ENCODE data around the gene RING1. TPM values are rescaled to one million over a fixed set of nuclear protein-coding genes. Genes with fewer than 3 reads are reported as not detected.

The RING1 gene
- total RNA-seq, 2 experiments from 2014 or later = 27.1 to 28.6 TPM

DNA sequence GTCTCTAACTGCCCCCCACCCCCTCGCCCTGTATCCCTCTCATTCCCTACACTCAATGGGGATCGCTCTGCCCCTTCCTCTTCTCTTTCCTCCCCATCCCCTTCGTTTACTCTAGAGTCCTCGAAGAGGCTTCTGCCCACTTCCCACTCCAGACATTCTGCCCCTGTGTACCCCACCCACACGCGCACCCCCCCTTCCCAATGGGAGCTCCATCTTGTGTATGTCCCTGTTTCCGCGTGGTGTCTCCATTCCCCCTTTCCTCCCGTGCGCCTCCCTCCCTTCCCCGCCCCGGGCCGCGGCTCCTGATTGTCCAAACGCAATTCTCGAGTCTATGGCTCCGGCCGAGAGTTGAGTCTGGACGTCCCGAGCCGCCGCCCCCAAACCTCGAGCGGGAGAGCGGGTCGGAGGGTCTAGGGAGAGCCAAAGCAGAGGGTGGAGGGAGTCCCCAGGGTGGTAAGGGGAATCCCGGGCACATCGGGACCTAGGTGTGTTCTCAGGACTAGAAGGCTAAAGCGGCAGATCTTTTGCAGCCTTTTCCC is 679 bp upstream of the RING1 start:
- peak overlapping the region; percentile 97 for H3K4me3 ChIP-seq (ENCODE audit: low read length)
- Mint-ChIP-seq H3K27ac (peak overlapping the region; percentile 95), H3K36me3 (ENCODE audit: low read depth) (peaks cover 61% of the 10 kb centered on the region), H3K9me3 (no peaks in the 10 kb centered on the region), H3K27me3 (peaks cover 6% of the 10 kb centered on the region), H3K4me1 (ENCODE audit: low read depth) (peaks cover 57% of the 10 kb centered on the region), H3K4me3 (peak overlapping the region; percentile 93)
- no peak for ATAC-seq (ENCODE audit: poor library complexity)
- TF ChIP-seq, protein P1, sequence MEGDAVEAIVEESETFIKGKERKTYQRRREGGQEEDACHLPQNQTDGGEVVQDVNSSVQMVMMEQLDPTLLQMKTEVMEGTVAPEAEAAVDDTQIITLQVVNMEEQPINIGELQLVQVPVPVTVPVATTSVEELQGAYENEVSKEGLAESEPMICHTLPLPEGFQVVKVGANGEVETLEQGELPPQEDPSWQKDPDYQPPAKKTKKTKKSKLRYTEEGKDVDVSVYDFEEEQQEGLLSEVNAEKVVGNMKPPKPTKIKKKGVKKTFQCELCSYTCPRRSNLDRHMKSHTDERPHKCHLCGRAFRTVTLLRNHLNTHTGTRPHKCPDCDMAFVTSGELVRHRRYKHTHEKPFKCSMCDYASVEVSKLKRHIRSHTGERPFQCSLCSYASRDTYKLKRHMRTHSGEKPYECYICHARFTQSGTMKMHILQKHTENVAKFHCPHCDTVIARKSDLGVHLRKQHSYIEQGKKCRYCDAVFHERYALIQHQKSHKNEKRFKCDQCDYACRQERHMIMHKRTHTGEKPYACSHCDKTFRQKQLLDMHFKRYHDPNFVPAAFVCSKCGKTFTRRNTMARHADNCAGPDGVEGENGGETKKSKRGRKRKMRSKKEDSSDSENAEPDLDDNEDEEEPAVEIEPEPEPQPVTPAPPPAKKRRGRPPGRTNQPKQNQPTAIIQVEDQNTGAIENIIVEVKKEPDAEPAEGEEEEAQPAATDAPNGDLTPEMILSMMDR (IDR thresholded peaks at IDR 0.05) = no peak
- ChIA-PET POLR2A (interaction anchor here (0.6 to 2.5 kb wide), 10 partner anchors 8 to 223 kb away, joined by 3 to 47 read pairs (median 6); partner anchors contain the start of genes RGL2, RPS18, RXRB and SLC39A7), CTCF (interaction anchor here (2.2 to 3.1 kb wide), 2 partner anchors 10 to 41 kb away, joined by 13 to 19 read pairs; no protein-coding TSS in a partner anchor)
- peaks cover 34% of the 10 kb centered on the region for H3K36me3 ChIP-seq (ENCODE audit: insufficient read depth, low read length)
- H3K4me1 ChIP-seq (ENCODE audit: insufficient read depth, low read length) = peaks cover 48% of the 10 kb centered on the region
- H3K9me3 ChIP-seq (ENCODE audit: control insufficient read depth in 1 of 2, insufficient read depth in 1 of 2, low read length in 2 of 2) = no peaks in the 10 kb centered on the region
- H3K27ac ChIP-seq (ENCODE audit: low read depth in 1 of 2, low read length in 2 of 2) = peak overlapping the region; percentile 86 to 94
- intact Hi-C loops (cut with DNase I, micrococcal nuclease) = loop anchor here (1.0 to 10.0 kb wide), 5 partner anchors 7 to 1543 kb away; partner anchors contain the start of genes RXRB (in 2 of the 2), SLC39A7 (in 2 of the 2), C6orf47 (in 1 of the 2) and CSNK2B (in 1 of the 2)
- peak in 3 of 14 experiments; percentile 24 to 65 (median 53) for DNase-seq
- H3K27me3 ChIP-seq (ENCODE audit: control insufficient read depth in 1 of 2, insufficient read depth in 2 of 2, low read length in 2 of 2) = no peaks in the 10 kb centered on the region

DNA sequence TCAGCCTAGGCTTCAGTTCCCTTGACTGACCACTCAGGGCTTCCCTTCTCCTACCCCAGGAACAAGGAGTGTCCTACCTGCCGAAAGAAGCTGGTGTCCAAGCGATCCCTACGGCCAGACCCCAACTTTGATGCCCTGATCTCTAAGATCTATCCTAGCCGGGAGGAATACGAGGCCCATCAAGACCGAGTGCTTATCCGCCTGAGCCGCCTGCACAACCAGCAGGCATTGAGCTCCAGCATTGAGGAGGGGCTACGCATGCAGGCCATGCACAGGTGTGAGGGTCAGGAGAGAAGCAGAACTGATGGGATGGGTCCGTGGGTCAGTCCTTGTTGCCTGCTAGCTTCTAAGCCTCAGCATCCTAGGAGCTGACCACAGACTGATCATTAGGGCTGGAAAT is 1.6 kb downstream of the RING1 start:
- Mint-ChIP-seq H3K27ac (peak overlapping the region; percentile 95), H3K4me1 (ENCODE audit: low read depth) (peaks cover 55% of the 10 kb centered on the region), H3K36me3 (ENCODE audit: low read depth) (peaks cover 54% of the 10 kb centered on the region), H3K27me3 (peaks cover 26% of the 10 kb centered on the region), H3K4me3 (peak overlapping the region; percentile 97), H3K9me3 (no peaks in the 10 kb centered on the region)
- DNase-seq = no peak
- intact Hi-C loops (cut with DNase I, micrococcal nuclease) = loop anchor here (2.0 to 10.0 kb wide), 4 partner anchors 39 to 1545 kb away; partner anchors contain the start of genes C6orf47 (in 1 of the 2), CSNK2B (in 1 of the 2), FKBPL (in 1 of the 2) and GPANK1 (in 1 of the 2)
- no peak for ATAC-seq (ENCODE audit: poor library complexity)
- no peak overlapping the region for H3K4me3 ChIP-seq (ENCODE audit: low read length)
- H3K27ac ChIP-seq (ENCODE audit: low read depth in 1 of 2, low read length in 2 of 2) = no peak overlapping the region
- ChIA-PET POLR2A (interaction anchor here (1.8 kb wide), 1 partner anchor 11 kb away, joined by 11 read pairs; no protein-coding TSS in a partner anchor), CTCF (interaction anchor here (1.1 to 3.1 kb wide), 4 partner anchors 12 to 256 kb away, joined by 4 to 19 read pairs (median 9); no protein-coding TSS in a partner anchor)
- TF ChIP-seq, protein P1 (IDR thresholded peaks at IDR 0.05) = no peak
- peaks cover 0 to 14% of the 10 kb centered on the region in 2 experiments for H3K27me3 ChIP-seq (ENCODE audit: control insufficient read depth in 1 of 2, insufficient read depth in 2 of 2, low read length in 2 of 2)
- no peaks in the 10 kb centered on the region for H3K9me3 ChIP-seq (ENCODE audit: control insufficient read depth in 1 of 2, insufficient read depth in 1 of 2, low read length in 2 of 2)
- peaks cover 19% of the 10 kb centered on the region for H3K36me3 ChIP-seq (ENCODE audit: insufficient read depth, low read length)
- H3K4me1 ChIP-seq (ENCODE audit: insufficient read depth, low read length) = peaks cover 50% of the 10 kb centered on the region

DNA sequence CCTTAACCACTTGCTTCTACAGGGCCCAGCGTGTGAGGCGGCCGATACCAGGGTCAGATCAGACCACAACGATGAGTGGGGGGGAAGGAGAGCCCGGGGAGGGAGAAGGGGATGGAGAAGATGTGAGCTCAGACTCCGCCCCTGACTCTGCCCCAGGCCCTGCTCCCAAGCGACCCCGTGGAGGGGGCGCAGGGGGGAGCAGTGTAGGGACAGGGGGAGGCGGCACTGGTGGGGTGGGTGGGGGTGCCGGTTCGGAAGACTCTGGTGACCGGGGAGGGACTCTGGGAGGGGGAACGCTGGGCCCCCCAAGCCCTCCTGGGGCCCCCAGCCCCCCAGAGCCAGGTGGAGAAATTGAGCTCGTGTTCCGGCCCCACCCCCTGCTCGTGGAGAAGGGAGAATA is 2.8 kb downstream of the RING1 start:
- Mint-ChIP-seq H3K27me3 (peaks cover 33% of the 10 kb centered on the region), H3K36me3 (ENCODE audit: low read depth) (peaks cover 50% of the 10 kb centered on the region), H3K9me3 (no peaks in the 10 kb centered on the region), H3K4me3 (no peak overlapping the region), H3K27ac (no peak overlapping the region), H3K4me1 (ENCODE audit: low read depth) (peaks cover 42% of the 10 kb centered on the region)
- ChIA-PET CTCF (interaction anchor here (1.5 kb wide), 1 partner anchor 14 kb away, joined by 3 read pairs; no protein-coding TSS in a partner anchor), POLR2A (no interaction called here)
- TF ChIP-seq, protein P1 (IDR thresholded peaks at IDR 0.05) = no peak
- Histone ChIP-seq H3K27ac (ENCODE audit: low read depth in 1 of 2, low read length in 2 of 2) (no peak overlapping the region), H3K36me3 (ENCODE audit: insufficient read depth, low read length) (peaks cover 19% of the 10 kb centered on the region), H3K27me3 (ENCODE audit: control insufficient read depth in 1 of 2, insufficient read depth in 2 of 2, low read length in 2 of 2) (peaks cover 0 to 14% of the 10 kb centered on the region in 2 experiments), H3K4me1 (ENCODE audit: insufficient read depth, low read length) (peaks cover 41% of the 10 kb centered on the region), H3K9me3 (ENCODE audit: control insufficient read depth in 1 of 2, insufficient read depth in 1 of 2, low read length in 2 of 2) (no peaks in the 10 kb centered on the region), H3K4me3 (ENCODE audit: low read length) (no peak overlapping the region)
- ATAC-seq (ENCODE audit: poor library complexity) (no peak), DNase-seq (no peak)
- intact Hi-C loops (cut with DNase I, micrococcal nuclease) = no loop called here
